Neural cell (in vitro differentiated cells): Measurements from ENCODE around the gene CNOT6. TPM values are rescaled to one million over a fixed set of nuclear protein-coding genes. Genes with fewer than 3 reads are reported as not detected.

Source experiments
- H2AFZ ChIP-seq: fragments of 200-600, 300-800 bp; sonication (generic), shearing (Covaris generic); 2 replicates; pipeline ENCODE4 v1.6.0; 2014; ENCODE audit warnings: low read depth, mild to moderate bottlenecking, antibody characterized with exemption, low read length, moderate library complexity
- H3F3A ChIP-seq: fragments of 200-600 bp; shearing (Covaris generic); 2 replicates; pipeline ENCODE4 v1.6.1; 2016; ENCODE audit warnings: mild to moderate bottlenecking, moderate library complexity, mixed read lengths, antibody characterized with exemption, low read length; ENCODE audit not compliant: insufficient read depth, poor library complexity, severe bottlenecking
- H3K27ac ChIP-seq: fragments of 200-600, 300-800 bp; sonication (generic), shearing (Covaris generic); 2 replicates; pipeline ENCODE4 v1.5.1; 2014; ENCODE audit warnings: mild to moderate bottlenecking, low read length, moderate library complexity
- H3K27me3 ChIP-seq: fragments of 300-800, 200-600 bp; sonication (generic), shearing (Covaris generic); 2 replicates; pipeline ENCODE4 v1.6.0; 2014; ENCODE audit warnings: mild to moderate bottlenecking, low read depth, low read length, moderate library complexity; ENCODE audit not compliant: insufficient read depth
- H3K36me3 ChIP-seq: fragments of 300-800, 200-600 bp; sonication (generic), shearing (Covaris generic); 2 replicates; pipeline ENCODE4 v1.5.1; 2014; ENCODE audit warnings: mild to moderate bottlenecking, antibody characterized with exemption, low read length, moderate library complexity; ENCODE audit not compliant: insufficient read depth
- H3K4me2 ChIP-seq: fragments of 300-800, 200-600 bp; sonication (generic), shearing (Covaris generic); 2 replicates; pipeline ENCODE4 v1.6.0; 2014; ENCODE audit warnings: mild to moderate bottlenecking, low read length
- H3K4me3 ChIP-seq: fragments of 300-800, 200-600 bp; sonication (generic), shearing (Covaris generic); 2 replicates; pipeline ENCODE4 v1.5.1; 2014; ENCODE audit warnings: mild to moderate bottlenecking, low read length, moderate library complexity
- H3K79me2 ChIP-seq: fragments of 200-600 bp; shearing (Covaris generic); replicated peaks from 2 replicates; pipeline ENCODE4 v1.6.0; 2014; ENCODE audit warnings: mild to moderate bottlenecking, low read length, moderate library complexity; ENCODE audit not compliant: insufficient read depth
- H3K9ac ChIP-seq: fragments of 300-800, 200-600 bp; sonication (generic), shearing (Covaris generic); 2 replicates; pipeline ENCODE4 v1.6.1; 2016; ENCODE audit warnings: mild to moderate bottlenecking, low read length, mixed read lengths
- H3K9me2 ChIP-seq: fragments of 200-600 bp; shearing (Covaris generic); 2 replicates; pipeline ENCODE4 v1.6.1; 2016; ENCODE audit warnings: mild to moderate bottlenecking, low read length, mixed read lengths; ENCODE audit not compliant: insufficient read depth
- H3K9me3 ChIP-seq: fragments of 200-600, 300-800 bp; sonication (generic), shearing (Covaris generic); 2 replicates; pipeline ENCODE4 v1.6.1; 2016; ENCODE audit warnings: mild to moderate bottlenecking, mixed run types, low read length, moderate library complexity, mixed read lengths
- H4K20me1 ChIP-seq: fragments of 200-600 bp; shearing (Covaris generic); 2 replicates; pipeline ENCODE4 v1.6.1; 2016; ENCODE audit warnings: mild to moderate bottlenecking, mixed run types; ENCODE audit not compliant: insufficient read depth
- EP300 ChIP-seq: fragments of 450-650 bp; conservative IDR thresholded peaks from 2 replicates; pipeline ENCODE4 v1.6.1; 2014; ENCODE audit warnings: antibody characterized with exemption, mild to moderate bottlenecking, moderate library complexity; ENCODE audit not compliant: poor library complexity, severe bottlenecking
- EZH2 ChIP-seq: fragments of 200-600, 300-800 bp; shearing (Covaris generic), sonication (generic); IDR thresholded peaks from 2 replicates; pipeline ENCODE4 v1.6.1; 2014; ENCODE audit warnings: antibody characterized with exemption, low read length, borderline replicate concordance, mild to moderate bottlenecking; ENCODE audit not compliant: insufficient read depth, poor library complexity, severe bottlenecking
- MXI1 ChIP-seq: fragments of 450-650 bp; conservative IDR thresholded peaks from 2 replicates; pipeline ENCODE4 v1.6.1; 2014; ENCODE audit warnings: antibody characterized with exemption, mild to moderate bottlenecking; ENCODE audit not compliant: poor library complexity, severe bottlenecking
- POLR2AphosphoS5 ChIP-seq: IDR thresholded peaks from 2 replicates; pipeline ENCODE4 v1.6.1; 2012
- RAD21 ChIP-seq: fragments of 450-650 bp; conservative IDR thresholded peaks from 2 replicates; pipeline ENCODE4 v1.6.1; 2014; ENCODE audit warnings: antibody characterized with exemption, mild to moderate bottlenecking, moderate library complexity
- SMC3 ChIP-seq: fragments of 450-650 bp; conservative IDR thresholded peaks from 2 replicates; pipeline ENCODE4 v1.6.1; 2014; ENCODE audit warnings: antibody characterized with exemption, mild to moderate bottlenecking, moderate library complexity; ENCODE audit not compliant: poor library complexity
- TAF1 ChIP-seq: IDR thresholded peaks from 2 replicates; pipeline ENCODE4 v1.6.1; 2012; ENCODE audit warnings: low read depth
- polyA plus RNA-seq: library from polyadenylated mRNA; depleted of rRNA; stranded (reverse); fragments of >200 nt; gene quantifications from 2 replicates; pipeline ENCODE4 v1.2.3, GENCODE V29; 2014
- TF ChIP-seq, protein P1 (sequence below): fragments of 450-650 bp; IDR thresholded peaks from 2 replicates; pipeline ENCODE4 v1.5.1; 2014; ENCODE audit warnings: antibody characterized with exemption, mild to moderate bottlenecking, moderate library complexity; ENCODE audit not compliant: poor library complexity, severe bottlenecking
- TF ChIP-seq, protein P2 (sequence below): IDR thresholded peaks from 2 replicates; pipeline ENCODE4 v1.6.1; 2012; ENCODE audit warnings: borderline replicate concordance

The CNOT6 gene
- polyA plus RNA-seq, 1 donor from 2014 or later: 43.0 TPM

DNA sequence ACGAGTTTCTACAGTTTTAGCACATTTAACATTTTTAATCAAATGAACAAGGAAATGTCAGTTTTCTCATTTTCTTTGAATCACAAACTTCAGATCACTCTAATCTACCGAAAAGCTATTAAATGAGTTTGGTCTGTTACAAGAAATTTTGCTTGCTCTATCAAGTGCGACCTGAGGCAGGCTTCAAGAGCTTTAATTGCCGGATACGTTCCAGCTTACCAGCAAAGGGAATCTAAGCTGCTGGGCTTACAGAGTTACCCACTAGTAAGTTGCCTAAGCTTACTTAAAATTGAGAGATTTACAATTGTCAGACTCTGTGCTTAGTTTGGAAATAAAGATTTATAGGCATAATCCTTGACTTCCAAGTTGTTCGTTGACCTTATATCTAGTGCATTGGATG is 86.5 kb downstream of the CNOT6 start:
- Histone ChIP-seq H3K27ac (no peak overlapping the region), H3K79me2 (no peaks in the 10 kb centered on the region), H3K4me3 (no peak overlapping the region), H3K9me2 (no peaks in the 10 kb centered on the region), H2AFZ (no peak overlapping the region), H4K20me1 (no peaks in the 10 kb centered on the region), H3K27me3 (no peaks in the 10 kb centered on the region), H3K9me3 (peaks cover 6% of the 10 kb centered on the region), H3K36me3 (no peaks in the 10 kb centered on the region), H3K9ac (no peak overlapping the region), H3K4me2 (no peak overlapping the region), H3F3A (no peaks in the 10 kb centered on the region)
- TF ChIP-seq POLR2AphosphoS5 (no peak), RAD21 (no peak), MXI1 (no peak), TAF1 (no peak), SMC3 (no peak)
- TF ChIP-seq, protein P1, sequence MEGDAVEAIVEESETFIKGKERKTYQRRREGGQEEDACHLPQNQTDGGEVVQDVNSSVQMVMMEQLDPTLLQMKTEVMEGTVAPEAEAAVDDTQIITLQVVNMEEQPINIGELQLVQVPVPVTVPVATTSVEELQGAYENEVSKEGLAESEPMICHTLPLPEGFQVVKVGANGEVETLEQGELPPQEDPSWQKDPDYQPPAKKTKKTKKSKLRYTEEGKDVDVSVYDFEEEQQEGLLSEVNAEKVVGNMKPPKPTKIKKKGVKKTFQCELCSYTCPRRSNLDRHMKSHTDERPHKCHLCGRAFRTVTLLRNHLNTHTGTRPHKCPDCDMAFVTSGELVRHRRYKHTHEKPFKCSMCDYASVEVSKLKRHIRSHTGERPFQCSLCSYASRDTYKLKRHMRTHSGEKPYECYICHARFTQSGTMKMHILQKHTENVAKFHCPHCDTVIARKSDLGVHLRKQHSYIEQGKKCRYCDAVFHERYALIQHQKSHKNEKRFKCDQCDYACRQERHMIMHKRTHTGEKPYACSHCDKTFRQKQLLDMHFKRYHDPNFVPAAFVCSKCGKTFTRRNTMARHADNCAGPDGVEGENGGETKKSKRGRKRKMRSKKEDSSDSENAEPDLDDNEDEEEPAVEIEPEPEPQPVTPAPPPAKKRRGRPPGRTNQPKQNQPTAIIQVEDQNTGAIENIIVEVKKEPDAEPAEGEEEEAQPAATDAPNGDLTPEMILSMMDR: no peak
- TF ChIP-seq, protein P2, sequence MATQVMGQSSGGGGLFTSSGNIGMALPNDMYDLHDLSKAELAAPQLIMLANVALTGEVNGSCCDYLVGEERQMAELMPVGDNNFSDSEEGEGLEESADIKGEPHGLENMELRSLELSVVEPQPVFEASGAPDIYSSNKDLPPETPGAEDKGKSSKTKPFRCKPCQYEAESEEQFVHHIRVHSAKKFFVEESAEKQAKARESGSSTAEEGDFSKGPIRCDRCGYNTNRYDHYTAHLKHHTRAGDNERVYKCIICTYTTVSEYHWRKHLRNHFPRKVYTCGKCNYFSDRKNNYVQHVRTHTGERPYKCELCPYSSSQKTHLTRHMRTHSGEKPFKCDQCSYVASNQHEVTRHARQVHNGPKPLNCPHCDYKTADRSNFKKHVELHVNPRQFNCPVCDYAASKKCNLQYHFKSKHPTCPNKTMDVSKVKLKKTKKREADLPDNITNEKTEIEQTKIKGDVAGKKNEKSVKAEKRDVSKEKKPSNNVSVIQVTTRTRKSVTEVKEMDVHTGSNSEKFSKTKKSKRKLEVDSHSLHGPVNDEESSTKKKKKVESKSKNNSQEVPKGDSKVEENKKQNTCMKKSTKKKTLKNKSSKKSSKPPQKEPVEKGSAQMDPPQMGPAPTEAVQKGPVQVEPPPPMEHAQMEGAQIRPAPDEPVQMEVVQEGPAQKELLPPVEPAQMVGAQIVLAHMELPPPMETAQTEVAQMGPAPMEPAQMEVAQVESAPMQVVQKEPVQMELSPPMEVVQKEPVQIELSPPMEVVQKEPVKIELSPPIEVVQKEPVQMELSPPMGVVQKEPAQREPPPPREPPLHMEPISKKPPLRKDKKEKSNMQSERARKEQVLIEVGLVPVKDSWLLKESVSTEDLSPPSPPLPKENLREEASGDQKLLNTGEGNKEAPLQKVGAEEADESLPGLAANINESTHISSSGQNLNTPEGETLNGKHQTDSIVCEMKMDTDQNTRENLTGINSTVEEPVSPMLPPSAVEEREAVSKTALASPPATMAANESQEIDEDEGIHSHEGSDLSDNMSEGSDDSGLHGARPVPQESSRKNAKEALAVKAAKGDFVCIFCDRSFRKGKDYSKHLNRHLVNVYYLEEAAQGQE: no peak

DNA sequence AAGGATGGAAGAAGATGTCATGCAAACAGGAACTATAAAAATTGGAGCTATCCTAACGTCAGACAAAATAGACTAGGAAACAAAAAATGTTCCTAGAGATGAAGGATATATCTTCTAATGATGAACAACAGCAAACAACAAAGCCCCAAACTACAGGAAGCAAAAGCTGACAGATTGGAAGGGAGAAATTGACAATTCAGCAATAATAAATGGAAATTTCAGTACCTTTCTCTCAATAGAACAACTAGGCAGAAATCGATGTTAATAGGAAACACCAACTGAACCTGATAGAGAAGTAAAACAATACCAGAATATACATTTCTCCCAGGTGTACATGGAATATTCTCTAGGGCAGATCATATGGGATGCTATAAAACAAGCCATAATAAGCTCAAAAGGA is 89.6 kb downstream of the CNOT6 start:
- Histone ChIP-seq H3K9me2 (no peaks in the 10 kb centered on the region), H3K27me3 (peaks cover 6% of the 10 kb centered on the region), H3K27ac (no peak overlapping the region), H3K4me3 (no peak overlapping the region), H3K9me3 (peaks cover 6% of the 10 kb centered on the region), H2AFZ (no peak overlapping the region), H3K79me2 (no peaks in the 10 kb centered on the region), H3K4me2 (no peak overlapping the region), H4K20me1 (no peaks in the 10 kb centered on the region), H3K36me3 (no peaks in the 10 kb centered on the region), H3F3A (no peaks in the 10 kb centered on the region), H3K9ac (no peak overlapping the region)
- TF ChIP-seq, protein P2: no peak
- TF ChIP-seq SMC3: no peak
- TF ChIP-seq RAD21: no peak
- TF ChIP-seq EZH2: no peak
- TF ChIP-seq EP300: no peak
- TF ChIP-seq, protein P1: no peak
- no peak for TF ChIP-seq TAF1
- TF ChIP-seq MXI1: no peak
- no peak for TF ChIP-seq POLR2AphosphoS5
